AG04450 (cell line): ENCODE data around the gene LIMA1. TPM values are rescaled to one million over a fixed set of nuclear protein-coding genes. Genes with fewer than 3 reads are reported as not detected.
A peak's percentile ranks its signal among the peaks of the same experiment; 100 is the strongest.

Source experiments
- CTCF ChIA-PET: fragments of 300-600, 350-600 bp; formaldehyde crosslinking; extraction: SDS; loops from one replicate; lab custom pipeline; 2022; ENCODE audit warnings: antibody characterized with exemption, inconsistent platforms; lab: Charles Lee
- POLR2A ChIA-PET: fragments of 350-600 bp; formaldehyde crosslinking; extraction: SDS; loops from one replicate; lab custom pipeline; 2021; ENCODE audit warnings: antibody characterized with exemption, inconsistent platforms; lab: Yijun Ruan, JAX
- DNase-seq: peaks from one replicate; pipeline ENCODE4 v3.0.0-alpha.2; 2011; ENCODE audit warnings: low read depth, low spot score
- H3K27ac ChIP-seq: one replicate; pipeline ENCODE4 v1.5.1; 2012; ENCODE audit warnings: low read depth, low read length, control low read depth
- H3K27me3 ChIP-seq: one replicate; pipeline ENCODE4 v1.6.0; 2012; ENCODE audit warnings: low read length; ENCODE audit not compliant: control insufficient read depth, insufficient read depth
- H3K4me3 ChIP-seq: 2 replicates; pipeline ENCODE4 v1.5.1; 2011; ENCODE audit warnings: mild to moderate bottlenecking, low read depth, low read length, control low read depth
- H3K9me3 ChIP-seq: 2 replicates; pipeline ENCODE4 v1.5.1; 2012; ENCODE audit warnings: low read length; ENCODE audit not compliant: control insufficient read depth, insufficient read depth
- polyA plus RNA-seq: library from polyadenylated mRNA; depleted of rRNA; stranded (reverse); fragments of >200 nt; gene quantifications from 2 replicates; pipeline ENCODE4 v1.2.3, GENCODE V29; 2011
- TF ChIP-seq, protein P1 (sequence below): IDR thresholded peaks from 2 replicates; pipeline ENCODE4 v1.5.1; 2011; ENCODE audit warnings: low read depth, low read length, control low read depth, inconsistent platforms

The LIMA1 gene
- polyA plus RNA-seq, 1 experiment: 218 TPM

DNA sequence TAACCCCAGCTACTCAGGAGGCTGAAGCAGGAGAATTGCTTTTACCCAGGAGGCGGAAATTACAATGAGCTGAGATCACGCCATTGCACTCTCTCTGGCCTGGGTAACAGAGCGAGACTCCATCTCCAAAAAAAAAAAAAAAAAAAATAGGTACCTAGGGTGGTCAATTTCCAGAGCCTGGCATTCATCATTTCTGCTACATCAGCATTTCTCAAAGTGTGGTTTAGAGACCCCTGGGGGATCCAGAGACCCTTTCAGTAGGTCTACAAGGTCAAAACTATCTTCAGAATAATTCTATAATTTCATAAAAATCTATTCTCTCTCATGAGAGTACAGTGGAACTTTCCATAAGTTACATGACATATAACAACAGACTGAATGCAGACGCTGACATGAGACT, 136.0 kb downstream of the LIMA1 start:
- Histone ChIP-seq H3K9me3 (no peaks in the 10 kb centered on the region), H3K27me3 (no peaks in the 10 kb centered on the region), H3K4me3 (no peak overlapping the region), H3K27ac (no peak overlapping the region)
- CTCF ChIA-PET: interaction anchor here (0.7 to 1.1 kb wide), 3 partner anchors 15 to 167 kb away, joined by 3 to 4 read pairs (median 4); no protein-coding TSS in a partner anchor
- TF ChIP-seq, protein P1, sequence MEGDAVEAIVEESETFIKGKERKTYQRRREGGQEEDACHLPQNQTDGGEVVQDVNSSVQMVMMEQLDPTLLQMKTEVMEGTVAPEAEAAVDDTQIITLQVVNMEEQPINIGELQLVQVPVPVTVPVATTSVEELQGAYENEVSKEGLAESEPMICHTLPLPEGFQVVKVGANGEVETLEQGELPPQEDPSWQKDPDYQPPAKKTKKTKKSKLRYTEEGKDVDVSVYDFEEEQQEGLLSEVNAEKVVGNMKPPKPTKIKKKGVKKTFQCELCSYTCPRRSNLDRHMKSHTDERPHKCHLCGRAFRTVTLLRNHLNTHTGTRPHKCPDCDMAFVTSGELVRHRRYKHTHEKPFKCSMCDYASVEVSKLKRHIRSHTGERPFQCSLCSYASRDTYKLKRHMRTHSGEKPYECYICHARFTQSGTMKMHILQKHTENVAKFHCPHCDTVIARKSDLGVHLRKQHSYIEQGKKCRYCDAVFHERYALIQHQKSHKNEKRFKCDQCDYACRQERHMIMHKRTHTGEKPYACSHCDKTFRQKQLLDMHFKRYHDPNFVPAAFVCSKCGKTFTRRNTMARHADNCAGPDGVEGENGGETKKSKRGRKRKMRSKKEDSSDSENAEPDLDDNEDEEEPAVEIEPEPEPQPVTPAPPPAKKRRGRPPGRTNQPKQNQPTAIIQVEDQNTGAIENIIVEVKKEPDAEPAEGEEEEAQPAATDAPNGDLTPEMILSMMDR: no peak
- no peak for DNase-seq
- POLR2A ChIA-PET: interaction anchor here (0.6 kb wide), 2 partner anchors 20 to 63 kb away, joined by 3 to 5 read pairs; partner anchors contain the start of gene CERS5

DNA sequence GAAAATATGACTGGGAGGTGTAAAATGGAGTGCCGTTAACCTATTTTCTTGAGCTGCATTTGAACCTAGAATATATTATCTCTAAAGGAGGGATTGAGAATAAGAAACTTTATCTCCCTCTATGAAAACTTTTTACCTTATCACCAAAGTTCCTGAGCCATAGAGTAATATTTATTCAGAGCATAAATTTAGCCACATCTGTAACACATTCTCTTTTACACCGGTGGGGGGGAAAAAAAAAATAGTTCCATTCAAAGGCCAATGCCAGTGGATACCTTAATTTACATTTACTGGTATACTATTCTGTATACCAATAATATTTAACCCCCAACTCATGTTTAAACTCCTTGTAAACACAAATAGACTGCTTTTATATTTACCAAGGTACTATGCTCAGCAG, 137.9 kb downstream of the LIMA1 start:
- DNase-seq: no peak
- ChIA-PET CTCF (interaction anchor here (1.1 to 1.8 kb wide), 2 partner anchors 34 to 43 kb away, joined by 5 read pairs; partner anchors contain the start of gene COX14), POLR2A (interaction anchor here (1.1 kb wide), 1 partner anchor 21 kb away, joined by 4 read pairs; the partner anchor contains the start of gene CERS5)
- Histone ChIP-seq H3K27ac (no peak overlapping the region), H3K4me3 (no peak overlapping the region), H3K27me3 (no peaks in the 10 kb centered on the region), H3K9me3 (no peaks in the 10 kb centered on the region)
- TF ChIP-seq, protein P1: no peak

DNA sequence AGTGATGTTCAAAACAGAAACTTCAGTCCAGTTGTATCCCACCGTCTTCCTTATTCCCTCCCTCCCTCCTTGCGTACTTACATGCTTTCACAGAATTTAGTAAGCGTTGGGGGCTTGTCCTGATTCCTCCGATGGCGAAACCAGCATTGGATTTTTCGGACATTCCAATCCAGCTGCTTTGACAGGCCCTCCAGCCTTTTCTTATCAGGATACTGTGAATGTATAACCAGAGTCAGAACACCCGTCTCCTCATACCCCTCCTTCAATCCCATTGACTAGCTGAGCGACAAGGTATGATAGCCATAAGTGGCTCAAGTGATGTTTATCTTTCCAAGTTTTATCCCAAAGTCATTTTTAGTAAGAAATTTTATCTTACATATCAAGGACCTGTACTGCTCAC, 140.3 kb downstream of the LIMA1 start:
- ChIA-PET CTCF (interaction anchor here (1.0 to 2.9 kb wide), 3 partner anchors 31 to 171 kb away, joined by 4 to 13 read pairs (median 4); partner anchors contain the start of gene COX14), POLR2A (no interaction called here)
- no peak for DNase-seq
- H3K27me3 ChIP-seq: no peaks in the 10 kb centered on the region
- H3K9me3 ChIP-seq: no peaks in the 10 kb centered on the region
- H3K4me3 ChIP-seq: no peak overlapping the region
- H3K27ac ChIP-seq: no peak overlapping the region
- TF ChIP-seq, protein P1: no peak

DNA sequence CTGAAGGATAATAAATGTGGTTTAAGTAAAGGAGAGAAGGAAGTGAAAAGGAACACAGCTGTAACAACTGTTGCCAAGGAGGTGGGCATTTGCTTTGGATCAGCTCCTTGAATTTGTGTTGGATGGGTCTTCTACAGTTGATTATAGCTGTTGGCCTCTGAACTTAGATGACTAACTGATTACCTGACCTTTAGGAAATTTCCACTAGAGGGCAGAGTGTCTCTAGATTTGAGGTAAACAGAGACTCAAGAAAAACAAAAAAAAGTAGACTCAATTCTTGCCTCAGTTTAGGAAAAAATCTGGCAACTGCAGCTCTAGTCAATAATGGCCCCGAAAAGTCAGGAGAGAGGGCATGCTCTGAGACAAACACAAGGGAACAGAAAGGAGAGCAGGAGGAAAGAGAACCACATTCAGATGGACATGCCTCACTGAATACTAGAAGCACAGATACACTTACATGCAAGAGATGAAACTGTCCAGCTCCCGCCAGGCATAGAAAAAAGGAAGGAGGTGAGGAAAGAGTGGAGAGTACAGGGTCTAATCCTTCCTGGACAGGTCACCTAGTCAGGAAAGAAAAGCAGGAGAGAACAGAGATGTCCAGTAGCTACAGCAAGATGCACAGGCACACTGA, 150.7 kb downstream of the LIMA1 start:
- no peak for DNase-seq
- H3K9me3 ChIP-seq: no peaks in the 10 kb centered on the region
- TF ChIP-seq, protein P1: peak; percentile 36
- POLR2A ChIA-PET: interaction anchor here (0.6 to 1.5 kb wide), 3 partner anchors 20 to 35 kb away, joined by 3 to 6 read pairs (median 4); partner anchors contain the start of gene COX14
- no peak overlapping the region for H3K27ac ChIP-seq
- no peak overlapping the region for H3K4me3 ChIP-seq
- CTCF ChIA-PET: interaction anchor here (0.7 to 3.0 kb wide), 16 partner anchors 9 to 275 kb away, joined by 3 to 23 read pairs (median 4); partner anchors contain the start of genes COX14 and SMARCD1
- no peaks in the 10 kb centered on the region for H3K27me3 ChIP-seq

DNA sequence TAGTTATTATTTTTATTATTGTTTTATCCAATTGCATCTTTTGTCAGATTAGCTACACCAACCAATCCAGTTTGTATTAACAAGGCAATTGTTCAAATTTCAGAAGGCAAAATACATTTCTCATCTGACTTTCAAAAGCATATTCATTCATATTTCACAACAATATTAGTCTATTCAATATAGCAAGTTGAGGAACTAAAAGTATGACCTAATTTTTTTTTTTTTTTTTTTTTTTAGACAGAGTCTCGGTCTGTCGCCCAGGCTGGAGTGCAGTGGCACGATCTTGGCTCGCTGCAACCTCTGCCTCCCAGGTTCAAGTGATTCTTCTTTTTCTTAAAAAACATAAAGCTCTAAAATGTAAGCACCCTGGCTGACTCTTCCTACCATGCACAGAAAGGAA, 154.0 kb downstream of the LIMA1 start:
- CTCF ChIA-PET: interaction anchor here (0.7 to 2.5 kb wide), 6 partner anchors 10 to 514 kb away, joined by 3 to 10 read pairs (median 3); partner anchors contain the start of gene COX14
- POLR2A ChIA-PET: interaction anchor here (0.6 to 1.6 kb wide), 3 partner anchors 17 to 33 kb away, joined by 4 to 7 read pairs (median 4); partner anchors contain the start of genes COX14 and GPD1
- DNase-seq: no peak
- H3K27me3 ChIP-seq: no peaks in the 10 kb centered on the region
- no peaks in the 10 kb centered on the region for H3K9me3 ChIP-seq
- H3K4me3 ChIP-seq: no peak overlapping the region
- TF ChIP-seq, protein P1: no peak
- no peak overlapping the region for H3K27ac ChIP-seq
